Glomerular visceral epithelial cell (primary cell): ENCODE data around the gene SEMA3D.

Experiments
- DNase-seq: peaks from one replicate; pipeline ENCODE4 v3.0.0-alpha.2; 2016; ENCODE audit errors: extremely low spot score

The SEMA3D gene

GRCh38 chr7:85078181-85078580 lies 108.7 kb downstream of the SEMA3D start:
- no peak for DNase-seq

DNA sequence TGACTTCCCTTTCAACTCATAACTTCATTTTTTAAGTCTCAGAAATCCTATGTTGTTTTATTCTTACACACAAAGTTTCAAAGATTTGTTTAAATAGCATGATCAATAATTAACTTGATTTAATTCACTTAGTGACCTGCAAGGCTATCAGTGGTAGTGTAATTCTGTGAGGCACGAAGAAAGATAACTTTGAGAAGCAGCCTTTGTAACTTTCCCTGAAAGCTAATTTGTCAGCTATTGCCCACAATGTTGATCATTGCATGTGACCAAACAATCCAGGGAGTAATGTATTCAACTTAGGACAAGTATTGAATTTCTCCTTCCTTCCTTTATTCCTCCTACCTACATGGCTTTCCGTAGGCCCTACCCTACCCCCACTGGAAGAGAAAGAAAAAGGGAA lies 111.0 kb downstream of the SEMA3D start:
- no peak for DNase-seq

GRCh38 chr7:85074992-85075391 lies 111.9 kb downstream of the SEMA3D start:
- DNase-seq = no peak

DNA sequence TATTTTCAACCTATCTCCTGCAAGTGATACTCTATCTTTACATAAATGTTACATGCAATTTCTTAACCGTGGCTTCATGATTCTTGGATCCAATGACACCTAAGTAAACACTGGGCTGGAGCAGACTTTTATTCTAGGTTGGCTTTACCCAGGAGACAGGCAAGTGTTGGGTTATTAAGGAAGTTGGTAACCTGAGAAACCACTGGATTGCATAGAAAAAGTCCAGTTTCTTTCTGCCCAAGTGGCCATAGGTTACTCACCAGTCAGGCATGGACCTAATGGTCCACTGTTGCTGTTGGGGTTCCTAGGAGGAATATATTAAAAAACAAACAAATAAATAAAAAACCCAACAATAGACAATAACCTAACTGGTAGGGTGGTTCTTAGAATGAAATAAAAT lies 112.8 kb downstream of the SEMA3D start:
- peak; percentile 15 for DNase-seq

GRCh38 chr7:85070967-85071628 lies 115.8 kb downstream of the SEMA3D start:
- peak; percentile 3 for DNase-seq

DNA sequence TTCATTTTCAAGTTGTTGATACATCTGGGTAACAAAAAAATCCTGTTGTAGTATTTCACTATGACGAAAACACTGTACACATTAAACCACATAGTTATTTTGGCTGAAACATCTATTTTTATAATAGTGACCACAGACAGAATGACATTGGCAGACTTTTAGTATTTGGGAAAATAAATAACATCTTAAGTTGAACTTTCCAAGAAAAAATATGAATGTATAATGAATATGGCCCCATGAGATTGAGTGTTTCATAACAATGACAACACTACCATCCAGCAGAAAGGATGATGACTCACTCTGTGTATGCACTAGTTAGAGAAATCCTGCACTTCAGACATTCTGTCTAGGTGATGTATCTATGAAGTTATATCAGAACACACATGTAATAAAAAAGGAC lies 118.1 kb downstream of the SEMA3D start:
- peak; percentile 8 for DNase-seq

GRCh38 chr7:85067371-85067770 lies 119.5 kb downstream of the SEMA3D start:
- DNase-seq = no peak

DNA sequence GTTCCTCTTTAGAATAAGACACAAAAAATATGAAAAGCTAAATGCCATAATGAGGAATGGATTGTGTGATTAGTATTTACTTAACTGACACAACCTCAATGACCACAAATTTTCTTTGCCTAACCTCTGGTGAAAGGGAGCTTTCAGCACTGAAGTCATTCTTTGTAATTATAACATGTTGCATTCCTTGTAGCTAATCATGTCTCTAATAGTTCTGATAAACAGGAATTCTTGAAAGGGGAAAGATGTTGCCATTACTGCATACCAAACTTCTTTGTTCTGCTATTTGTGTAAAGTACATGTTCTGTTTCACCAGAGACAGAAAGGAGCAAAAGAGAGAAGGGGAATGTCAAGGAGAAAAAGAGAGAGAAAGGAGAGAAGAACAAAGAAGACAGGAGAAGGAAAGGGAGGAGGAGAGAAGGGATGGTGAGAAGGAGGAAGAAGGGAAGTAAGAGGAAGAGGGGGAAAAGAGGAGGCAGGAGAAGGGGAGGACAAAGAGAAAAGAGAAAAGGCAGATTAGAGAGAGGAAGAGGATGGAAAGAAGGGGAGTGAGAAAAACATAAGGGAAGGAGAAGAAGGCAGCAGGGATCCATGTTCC lies 120.9 kb downstream of the SEMA3D start:
- no peak for DNase-seq

- no peak for DNase-seq
Measured at GRCh38 chr7:85065306-85065705, 121.5 kb downstream of the SEMA3D start.

GRCh38 chr7:85062651-85063050 lies 124.2 kb downstream of the SEMA3D start:
- DNase-seq = no peak

DNA sequence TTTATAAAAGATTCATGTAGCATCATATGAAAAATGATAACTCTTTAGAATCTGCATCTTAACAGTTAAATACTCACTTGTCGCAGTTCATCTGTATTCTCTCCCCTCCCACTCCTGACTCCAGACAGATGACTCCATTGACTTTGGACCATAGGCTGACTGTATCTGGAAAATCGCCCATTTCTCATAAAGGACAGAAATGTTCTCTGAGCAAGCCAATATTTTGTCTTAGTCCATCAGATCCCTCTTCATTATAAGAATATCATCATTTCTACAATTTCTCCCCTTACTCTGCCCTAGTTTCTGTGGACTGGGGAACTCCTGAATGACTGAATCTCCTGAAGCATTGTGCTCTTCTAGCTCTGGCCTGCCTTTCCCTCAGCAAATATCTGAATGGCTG lies 125.4 kb downstream of the SEMA3D start:
- no peak for DNase-seq

DNA sequence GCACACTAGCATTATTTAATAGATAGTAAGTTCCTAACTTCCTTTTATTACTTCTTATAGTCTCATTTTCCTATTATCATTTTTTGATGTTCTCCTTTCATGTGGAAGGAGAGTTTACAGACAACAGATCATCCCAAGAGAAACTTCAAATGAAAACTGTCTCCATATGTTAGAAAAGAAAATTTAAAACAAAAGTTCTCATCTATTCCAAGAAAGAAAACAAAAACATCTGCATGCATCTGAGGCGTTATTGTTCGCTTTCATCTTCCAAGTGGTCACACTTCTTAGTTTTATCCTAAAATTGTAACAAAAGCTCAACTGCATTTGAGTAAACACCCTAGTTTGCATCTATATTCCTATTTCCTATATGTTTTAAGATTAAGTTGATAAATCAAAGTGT lies 126.2 kb downstream of the SEMA3D start:
- no peak for DNase-seq

GRCh38 chr7:85055906-85056305 lies 130.9 kb downstream of the SEMA3D start:
- DNase-seq = no peak

GRCh38 chr7:85055196-85055595 lies 131.7 kb downstream of the SEMA3D start:
- no peak for DNase-seq

DNA sequence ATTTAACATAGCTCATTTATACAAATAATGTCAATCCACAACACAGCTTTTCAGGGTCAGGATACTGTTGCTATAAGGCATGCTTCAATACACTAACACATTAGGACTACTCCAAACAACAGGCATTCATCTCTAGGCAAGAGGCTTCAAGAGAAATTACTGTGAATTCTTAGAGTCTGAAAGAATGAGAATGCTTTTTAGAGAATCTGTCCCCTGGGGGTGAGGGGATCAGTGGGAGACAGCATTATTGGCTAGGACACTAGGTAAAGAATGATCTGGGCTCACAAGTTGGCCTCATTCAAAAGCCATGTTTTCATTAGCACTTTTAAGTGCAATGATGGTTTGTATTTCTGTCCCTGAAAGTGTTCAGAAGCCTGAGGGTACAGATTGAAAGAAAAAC lies 132.6 kb downstream of the SEMA3D start:
- no peak for DNase-seq

DNA sequence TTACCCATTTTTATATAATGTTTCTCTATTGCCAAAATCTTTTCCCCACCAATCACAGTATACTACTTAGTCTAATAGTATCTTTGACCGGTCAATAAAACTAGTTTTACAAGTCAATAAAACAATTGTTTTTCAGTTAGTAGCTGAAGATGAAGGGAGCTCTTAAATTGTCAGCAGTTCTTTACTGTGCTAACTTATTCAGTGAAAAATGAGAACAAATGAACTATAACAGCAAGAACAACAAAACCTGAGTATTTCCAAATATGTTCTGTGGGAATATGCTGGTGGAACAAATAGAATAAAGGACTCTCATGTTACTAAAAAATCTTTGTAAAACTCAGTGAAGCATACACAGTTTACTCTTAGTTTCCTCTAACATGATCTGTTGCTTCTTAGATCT lies 134.0 kb downstream of the SEMA3D start:
- no peak for DNase-seq

- no peak for DNase-seq
Measured at GRCh38 chr7:85052056-85052737, 134.7 kb downstream of the SEMA3D start.

GRCh38 chr7:85046534-85046933 lies 140.3 kb downstream of the SEMA3D start:
- no peak for DNase-seq

DNA sequence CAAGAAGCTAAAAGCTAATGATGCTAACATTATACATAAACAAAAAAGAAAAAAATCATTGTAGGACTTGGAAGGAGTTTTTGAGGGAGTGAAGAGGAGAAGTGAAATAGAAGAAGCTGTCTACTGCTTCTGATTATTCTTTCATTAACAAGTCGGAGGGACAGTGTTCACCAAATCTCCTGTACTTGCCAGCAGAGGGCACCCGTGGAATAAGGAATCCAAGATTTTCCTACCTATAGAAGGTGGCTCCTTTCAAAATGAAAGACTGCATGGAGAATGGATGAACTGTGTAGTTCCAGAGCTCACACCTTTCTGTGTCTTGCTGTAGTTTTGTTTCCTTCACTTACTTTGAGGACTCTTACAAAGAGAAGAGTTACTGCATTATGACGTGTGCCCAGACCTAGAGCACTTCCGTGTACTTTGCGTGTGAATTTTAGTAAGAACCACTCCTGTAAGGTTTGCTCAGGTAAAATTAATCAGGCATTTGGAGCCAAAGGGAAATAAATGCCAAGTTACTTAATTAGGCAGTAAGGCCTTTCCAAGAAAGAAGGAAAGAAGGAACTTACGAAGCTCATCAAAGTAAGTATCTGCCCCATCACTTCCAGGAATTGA lies 145.1 kb downstream of the SEMA3D start:
- DNase-seq = peak; percentile 68

DNA sequence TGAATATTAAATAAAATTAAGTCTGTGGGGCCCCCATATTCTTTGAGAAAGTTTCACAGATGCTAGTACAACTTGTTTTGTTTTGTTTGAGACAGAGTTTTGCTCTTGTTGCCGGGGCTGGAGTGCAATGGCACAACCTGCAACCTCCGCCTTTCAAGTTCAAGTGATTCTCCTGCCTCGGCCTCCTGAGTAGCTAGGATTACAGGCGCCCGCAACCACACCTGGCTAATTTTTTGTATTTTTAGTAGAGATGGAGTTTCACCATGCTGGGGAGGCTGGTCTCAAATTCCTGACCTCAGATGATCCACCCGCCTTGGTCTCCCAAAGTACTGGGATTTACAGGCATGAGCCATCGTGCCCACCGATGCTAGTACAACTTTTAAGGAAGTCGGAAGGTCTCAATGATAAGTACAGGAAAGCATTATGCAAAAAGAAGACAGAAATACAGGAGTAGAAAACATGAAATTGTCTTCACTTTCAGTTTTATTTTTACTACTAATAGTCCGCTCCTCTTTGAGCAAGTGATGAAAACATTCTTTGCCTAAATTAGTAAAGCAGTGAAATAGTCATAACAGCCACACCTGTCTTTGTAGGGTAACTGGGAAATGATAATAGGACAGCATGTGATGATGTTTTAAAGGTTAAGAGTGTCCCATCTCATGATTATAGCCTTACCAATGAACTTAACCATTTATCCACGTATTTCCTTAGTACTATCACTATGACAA lies 147.5 kb downstream of the SEMA3D start:
- no peak for DNase-seq

- DNase-seq = no peak
Measured at GRCh38 chr7:85038466-85038865, 148.4 kb downstream of the SEMA3D start.

- no peak for DNase-seq
Measured at GRCh38 chr7:85033263-85033662, 153.6 kb downstream of the SEMA3D start.
